ENCODE data around the gene NT5M.

DNA sequence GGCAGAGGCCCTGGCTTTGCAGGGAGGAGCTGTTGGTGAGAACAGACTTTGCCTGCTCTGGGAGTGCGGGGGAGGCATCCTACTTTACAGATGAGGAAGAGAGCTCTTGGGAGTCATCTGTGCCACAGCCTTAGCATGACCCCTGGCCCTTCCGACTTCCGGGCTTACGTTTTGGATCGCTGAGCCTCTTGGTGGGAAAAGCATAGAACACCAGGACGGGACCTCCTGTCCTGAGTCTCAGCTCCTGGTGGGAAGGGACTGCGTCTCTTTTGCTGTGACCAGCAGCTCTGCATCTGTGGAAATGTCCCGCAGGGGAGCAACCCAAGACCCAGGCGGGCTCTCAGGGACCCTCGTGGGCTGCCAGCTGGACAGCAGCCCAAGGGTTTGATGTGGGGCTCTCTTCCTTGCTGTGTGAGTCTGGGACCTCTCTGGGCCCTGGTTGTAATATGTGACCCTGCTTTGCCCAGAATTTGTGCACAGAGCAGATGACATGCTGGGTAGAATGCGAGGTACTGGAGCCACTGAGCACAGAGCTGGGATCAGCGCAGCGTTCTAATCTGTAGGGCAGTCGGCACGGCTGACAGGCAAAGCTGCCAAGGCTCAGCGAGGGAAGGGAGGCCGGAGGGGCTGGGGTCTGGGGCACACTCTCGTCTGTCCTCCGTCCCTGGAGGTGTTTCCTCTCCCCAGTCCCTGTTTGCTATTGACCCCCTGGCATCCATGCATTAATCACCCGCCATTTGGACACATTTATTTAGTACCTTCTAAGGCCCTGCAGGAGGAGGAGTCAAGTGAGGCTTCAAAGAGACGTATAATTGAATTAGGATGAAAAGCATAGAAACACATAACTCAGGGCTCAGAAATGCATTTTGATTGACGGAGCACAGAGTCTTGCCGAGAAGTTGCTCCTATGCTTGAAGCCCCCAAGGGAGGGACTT, 64.0 kb downstream of the NT5M start:
- TF ChIP-seq POLR2A (IDR thresholded peaks at IDR 0.05; ENCODE audit: low read depth, low read length) (no peak), POLR2AphosphoS5 (IDR thresholded peaks at IDR 0.05; ENCODE audit: low read depth, low read length) (no peak)
